ENCODE results near the gene SUSD1. TPM values are rescaled to one million over a fixed set of nuclear protein-coding genes. Genes with fewer than 3 reads are reported as not detected.

Gene SUSD1
- total and polyA plus RNA-seq, 4 donors: 1.2 to 19.0 (median 3.2) TPM

DNA sequence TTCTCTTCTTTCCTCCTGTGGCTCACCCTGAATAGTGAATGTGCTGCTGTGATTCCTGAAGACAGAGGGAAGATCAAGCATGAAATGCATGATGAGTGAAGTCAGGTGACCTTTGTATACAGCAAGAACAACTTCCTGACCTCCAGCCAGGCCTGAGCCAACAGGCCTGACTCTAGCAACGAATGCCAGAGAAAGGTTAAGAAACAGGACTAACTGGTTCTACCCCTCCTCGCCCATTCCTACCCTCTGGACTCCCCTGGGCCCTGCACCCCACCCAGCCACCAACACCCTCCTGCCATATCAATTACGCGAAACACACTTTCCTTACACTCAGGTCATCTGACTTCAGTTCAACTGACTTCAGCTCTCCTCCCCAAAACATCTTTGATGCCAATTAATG, 4.9 kb downstream of the SUSD1 start:
- no peak for DNase-seq (ENCODE audit: low spot score)
- Histone ChIP-seq H3K27ac (ENCODE audit: low read depth in 1 of 2, low read length in 2 of 2) (no peak overlapping the region), H3K9ac (ENCODE audit: low read depth in 1 of 2, low read length in 2 of 2) (no peak overlapping the region), H3K36me3 (ENCODE audit: control insufficient read depth in 4 of 4, insufficient read depth in 3 of 4, low read depth in 1 of 4, low read length in 3 of 4) (no peaks in the 10 kb centered on the region), H3K4me1 (ENCODE audit: control insufficient read depth in 4 of 4, insufficient read depth in 4 of 4, low read length in 3 of 4) (peaks cover 0 to 5% (median under 1%) of the 10 kb centered on the region in 4 donors), H3K27me3 (ENCODE audit: control insufficient read depth in 4 of 4, insufficient read depth in 4 of 4, low read length in 3 of 4) (no peaks in the 10 kb centered on the region), H3K4me3 (ENCODE audit: low read depth in 1 of 3, low read length in 3 of 3) (no peak overlapping the region), H3K9me3 (ENCODE audit: control insufficient read depth in 4 of 4, low read length in 3 of 4) (no peaks in the 10 kb centered on the region)
- TF ChIP-seq ATF3 (IDR thresholded peaks at IDR 0.05) (no peak), SP1 (IDR thresholded peaks at IDR 0.05) (no peak), EGR1 (IDR thresholded peaks at IDR 0.05; ENCODE audit: low read depth in 2 of 2) (no peak), YY1 (IDR thresholded peaks at IDR 0.05) (no peak), JUND (IDR thresholded peaks at IDR 0.05) (no peak), FOXA1 (IDR thresholded peaks at IDR 0.05) (no peak), RXRA (IDR thresholded peaks at IDR 0.05) (no peak), RAD21 (IDR thresholded peaks at IDR 0.05) (no peak), NR2F2 (IDR thresholded peaks at IDR 0.05) (no peak), HNF4G (IDR thresholded peaks at IDR 0.05) (no peak), CTCF (IDR thresholded peaks at IDR 0.05; ENCODE audit: low read depth, low read length, missing input control) (no peak)
- TF ChIP-seq, protein P1, sequence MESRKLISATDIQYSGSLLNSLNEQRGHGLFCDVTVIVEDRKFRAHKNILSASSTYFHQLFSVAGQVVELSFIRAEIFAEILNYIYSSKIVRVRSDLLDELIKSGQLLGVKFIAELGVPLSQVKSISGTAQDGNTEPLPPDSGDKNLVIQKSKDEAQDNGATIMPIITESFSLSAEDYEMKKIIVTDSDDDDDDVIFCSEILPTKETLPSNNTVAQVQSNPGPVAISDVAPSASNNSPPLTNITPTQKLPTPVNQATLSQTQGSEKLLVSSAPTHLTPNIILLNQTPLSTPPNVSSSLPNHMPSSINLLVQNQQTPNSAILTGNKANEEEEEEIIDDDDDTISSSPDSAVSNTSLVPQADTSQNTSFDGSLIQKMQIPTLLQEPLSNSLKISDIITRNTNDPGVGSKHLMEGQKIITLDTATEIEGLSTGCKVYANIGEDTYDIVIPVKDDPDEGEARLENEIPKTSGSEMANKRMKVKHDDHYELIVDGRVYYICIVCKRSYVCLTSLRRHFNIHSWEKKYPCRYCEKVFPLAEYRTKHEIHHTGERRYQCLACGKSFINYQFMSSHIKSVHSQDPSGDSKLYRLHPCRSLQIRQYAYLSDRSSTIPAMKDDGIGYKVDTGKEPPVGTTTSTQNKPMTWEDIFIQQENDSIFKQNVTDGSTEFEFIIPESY (IDR thresholded peaks at IDR 0.05): no peak
- TF ChIP-seq, protein P2, sequence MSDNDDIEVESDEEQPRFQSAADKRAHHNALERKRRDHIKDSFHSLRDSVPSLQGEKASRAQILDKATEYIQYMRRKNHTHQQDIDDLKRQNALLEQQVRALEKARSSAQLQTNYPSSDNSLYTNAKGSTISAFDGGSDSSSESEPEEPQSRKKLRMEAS (IDR thresholded peaks at IDR 0.05): no peak
- WGBS: 79% methylated on average over 4 of the region's 4 CpGs

- H3K27me3 ChIP-seq (ENCODE audit: control insufficient read depth in 4 of 4, insufficient read depth in 4 of 4, low read length in 3 of 4): no peaks in the 10 kb centered on the region
- H3K4me3 ChIP-seq (ENCODE audit: low read depth in 1 of 3, low read length in 3 of 3): no peak overlapping the region
- no peak overlapping the region for H3K27ac ChIP-seq (ENCODE audit: low read depth in 1 of 2, low read length in 2 of 2)
- peaks cover 0 to 2% (median 0%) of the 10 kb centered on the region in 4 donors for H3K4me1 ChIP-seq (ENCODE audit: control insufficient read depth in 4 of 4, insufficient read depth in 4 of 4, low read length in 3 of 4)
- no peak for TF ChIP-seq FOXA2 (IDR thresholded peaks at IDR 0.05)
- no peak for TF ChIP-seq FOXA1 (IDR thresholded peaks at IDR 0.05)
- TF ChIP-seq, protein P2 (IDR thresholded peaks at IDR 0.05): no peak
- TF ChIP-seq CTCF (IDR thresholded peaks at IDR 0.05; ENCODE audit: low read depth, low read length, missing input control): no peak
- no peak for TF ChIP-seq TAF1 (conservative IDR thresholded peaks at IDR 0.05)
- TF ChIP-seq RAD21 (IDR thresholded peaks at IDR 0.05): no peak
- TF ChIP-seq HNF4A (conservative IDR thresholded peaks at IDR 0.05): no peak
- TF ChIP-seq RXRA (IDR thresholded peaks at IDR 0.05): no peak
- no peak for TF ChIP-seq EGR1 (IDR thresholded peaks at IDR 0.05; ENCODE audit: low read depth in 2 of 2)
- TF ChIP-seq, protein P3, sequence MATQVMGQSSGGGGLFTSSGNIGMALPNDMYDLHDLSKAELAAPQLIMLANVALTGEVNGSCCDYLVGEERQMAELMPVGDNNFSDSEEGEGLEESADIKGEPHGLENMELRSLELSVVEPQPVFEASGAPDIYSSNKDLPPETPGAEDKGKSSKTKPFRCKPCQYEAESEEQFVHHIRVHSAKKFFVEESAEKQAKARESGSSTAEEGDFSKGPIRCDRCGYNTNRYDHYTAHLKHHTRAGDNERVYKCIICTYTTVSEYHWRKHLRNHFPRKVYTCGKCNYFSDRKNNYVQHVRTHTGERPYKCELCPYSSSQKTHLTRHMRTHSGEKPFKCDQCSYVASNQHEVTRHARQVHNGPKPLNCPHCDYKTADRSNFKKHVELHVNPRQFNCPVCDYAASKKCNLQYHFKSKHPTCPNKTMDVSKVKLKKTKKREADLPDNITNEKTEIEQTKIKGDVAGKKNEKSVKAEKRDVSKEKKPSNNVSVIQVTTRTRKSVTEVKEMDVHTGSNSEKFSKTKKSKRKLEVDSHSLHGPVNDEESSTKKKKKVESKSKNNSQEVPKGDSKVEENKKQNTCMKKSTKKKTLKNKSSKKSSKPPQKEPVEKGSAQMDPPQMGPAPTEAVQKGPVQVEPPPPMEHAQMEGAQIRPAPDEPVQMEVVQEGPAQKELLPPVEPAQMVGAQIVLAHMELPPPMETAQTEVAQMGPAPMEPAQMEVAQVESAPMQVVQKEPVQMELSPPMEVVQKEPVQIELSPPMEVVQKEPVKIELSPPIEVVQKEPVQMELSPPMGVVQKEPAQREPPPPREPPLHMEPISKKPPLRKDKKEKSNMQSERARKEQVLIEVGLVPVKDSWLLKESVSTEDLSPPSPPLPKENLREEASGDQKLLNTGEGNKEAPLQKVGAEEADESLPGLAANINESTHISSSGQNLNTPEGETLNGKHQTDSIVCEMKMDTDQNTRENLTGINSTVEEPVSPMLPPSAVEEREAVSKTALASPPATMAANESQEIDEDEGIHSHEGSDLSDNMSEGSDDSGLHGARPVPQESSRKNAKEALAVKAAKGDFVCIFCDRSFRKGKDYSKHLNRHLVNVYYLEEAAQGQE (IDR thresholded peaks at IDR 0.05): no peak
- no peak for TF ChIP-seq NR2F2 (IDR thresholded peaks at IDR 0.05)
- no peak for TF ChIP-seq YY1 (IDR thresholded peaks at IDR 0.05)
- TF ChIP-seq HNF4G (IDR thresholded peaks at IDR 0.05): no peak
- no peaks in the 10 kb centered on the region for H3K9me3 ChIP-seq (ENCODE audit: control insufficient read depth in 4 of 4, low read length in 3 of 4)
- WGBS: 82% methylated on average over 6 of the region's 6 CpGs
- no peaks in the 10 kb centered on the region for H3K36me3 ChIP-seq (ENCODE audit: control insufficient read depth in 4 of 4, insufficient read depth in 3 of 4, low read depth in 1 of 4, low read length in 3 of 4)
- H3K9ac ChIP-seq (ENCODE audit: low read depth in 1 of 2, low read length in 2 of 2): no peak overlapping the region
- no peak for DNase-seq (ENCODE audit: low spot score)
Observed at GRCh38 chr9:112169368-112169767, 5.7 kb downstream of the SUSD1 start.

Data from liver (tissue), 9 donors.